HG02798 (cell line): ENCODE data around the gene NAA16.

Source experiments
- ATAC-seq: cut with Tn5 transposase; IDR thresholded peaks from one replicate; pipeline ENCODE4 v1.9.1; 2021; ENCODE audit warnings: mild to moderate bottlenecking; ENCODE audit not compliant: unreplicated experiment, poor library complexity

The NAA16 gene

GRCh38 chr13:41302743-41303142 is 8.3 kb upstream of the NAA16 start:
- ATAC-seq = no peak

- ATAC-seq = no peak
These were observed 6.5 kb upstream of the NAA16 start for GRCh38 chr13:41304551-41304950.

- no peak for ATAC-seq
These were observed 4.6 kb upstream of the NAA16 start for GRCh38 chr13:41306271-41307145.

GRCh38 chr13:41307884-41308640 is 3.0 kb upstream of the NAA16 start:
- no peak for ATAC-seq

GRCh38 chr13:41311406-41312175 is 524 bp downstream of the NAA16 start:
- peak; percentile 54 for ATAC-seq

GRCh38 chr13:41312176-41312500 is 1.1 kb downstream of the NAA16 start:
- no peak for ATAC-seq

- ATAC-seq = no peak
These were observed 2.0 kb downstream of the NAA16 start for GRCh38 chr13:41313117-41313516.

GRCh38 chr13:41313659-41314197 is 2.7 kb downstream of the NAA16 start:
- ATAC-seq = no peak

GRCh38 chr13:41315443-41316047 is 4.5 kb downstream of the NAA16 start:
- no peak for ATAC-seq

GRCh38 chr13:41317243-41317642 is 6.2 kb downstream of the NAA16 start:
- ATAC-seq = no peak

- ATAC-seq = no peak
These were observed 14.7 kb downstream of the NAA16 start for GRCh38 chr13:41325752-41326151.

- no peak for ATAC-seq
These were observed 15.6 kb downstream of the NAA16 start for GRCh38 chr13:41326661-41327060.

GRCh38 chr13:41327994-41328790 is 17.1 kb downstream of the NAA16 start:
- ATAC-seq = no peak

- no peak for ATAC-seq
These were observed 21.8 kb downstream of the NAA16 start for GRCh38 chr13:41332829-41333228.

GRCh38 chr13:41334810-41335209 is 23.7 kb downstream of the NAA16 start:
- no peak for ATAC-seq

- no peak for ATAC-seq
These were observed 33.3 kb downstream of the NAA16 start for GRCh38 chr13:41344358-41344757.

- no peak for ATAC-seq
These were observed 34.3 kb downstream of the NAA16 start for GRCh38 chr13:41345165-41345913.

- ATAC-seq = no peak
These were observed 35.0 kb downstream of the NAA16 start for GRCh38 chr13:41345914-41346589.
